NCI-H345 treated with DMSO at 0.1 percent for 48 hours (cell line): ENCODE measurements around the gene COL25A1.
"Not testable (repeated sequence)": the region's sequence is repeated elsewhere in the genome, so short reads cannot be mapped to it uniquely, and the experiment has no call there.

Source experiments
- DNase-seq: peaks from one replicate; lab custom pipeline; 2025; ENCODE audit not compliant: unreplicated experiment; lab: John Stamatoyannopoulos, UW

COL25A1 gene

GRCh38 chr4:109131559-109131958, 170.9 kb downstream of the COL25A1 start:
- DNase-seq = no peak

GRCh38 chr4:109128589-109128988, 173.9 kb downstream of the COL25A1 start:
- DNase-seq = no peak

- no peak for DNase-seq
These were observed 174.6 kb downstream of the COL25A1 start for GRCh38 chr4:109127866-109128265.

- DNase-seq = no peak
These were observed 175.6 kb downstream of the COL25A1 start for GRCh38 chr4:109126856-109127255.

GRCh38 chr4:109125084-109125483, 177.4 kb downstream of the COL25A1 start:
- DNase-seq = no peak

- no peak for DNase-seq
These were observed 178.5 kb downstream of the COL25A1 start for GRCh38 chr4:109123951-109124350.

- no peak for DNase-seq
These were observed 180.9 kb downstream of the COL25A1 start for GRCh38 chr4:109121561-109121960.

GRCh38 chr4:109119852-109120251, 182.6 kb downstream of the COL25A1 start:
- no peak for DNase-seq

- DNase-seq = no peak
These were observed 183.8 kb downstream of the COL25A1 start for GRCh38 chr4:109118635-109119034.

GRCh38 chr4:109114501-109114900, 188.0 kb downstream of the COL25A1 start:
- DNase-seq = no peak

GRCh38 chr4:109113521-109113920, 188.9 kb downstream of the COL25A1 start:
- DNase-seq = no peak

GRCh38 chr4:109111031-109111430, 191.4 kb downstream of the COL25A1 start:
- DNase-seq = no peak

- DNase-seq = not testable (repeated sequence)
These were observed 194.2 kb downstream of the COL25A1 start for GRCh38 chr4:109108215-109108614.

- DNase-seq = no peak
These were observed 208.4 kb downstream of the COL25A1 start for GRCh38 chr4:109094056-109094455.

- DNase-seq = no peak
These were observed 210.6 kb downstream of the COL25A1 start for GRCh38 chr4:109091727-109092409.

- no peak for DNase-seq
These were observed 218.5 kb downstream of the COL25A1 start for GRCh38 chr4:109083911-109084310.

GRCh38 chr4:109079731-109080130, 222.7 kb downstream of the COL25A1 start:
- no peak for DNase-seq

GRCh38 chr4:109079201-109079600, 223.3 kb downstream of the COL25A1 start:
- DNase-seq = no peak

GRCh38 chr4:109078724-109079123, 223.7 kb downstream of the COL25A1 start:
- DNase-seq = no peak

- DNase-seq = no peak
These were observed 225.0 kb downstream of the COL25A1 start for GRCh38 chr4:109077505-109077904.

GRCh38 chr4:109076709-109077108, 225.7 kb downstream of the COL25A1 start:
- DNase-seq = not testable (repeated sequence)

- DNase-seq = no peak
These were observed 226.8 kb downstream of the COL25A1 start for GRCh38 chr4:109075621-109076020.

- DNase-seq = no peak
These were observed 229.9 kb downstream of the COL25A1 start for GRCh38 chr4:109072595-109072994.
